GM23338 (cell line): ENCODE measurements around the gene CACNA2D1. TPM values are rescaled to one million over a fixed set of nuclear protein-coding genes. Genes with fewer than 3 reads are reported as not detected.

Experiments
- ATAC-seq: fragments of 200-7000 bp; cut with Tn5 transposase; 3 replicates; pipeline ENCODE4 v1.9.1; 2020
- DNase-seq: peaks from one replicate; pipeline ENCODE4 v3.0.0-alpha.2; 2015; ENCODE audit warnings: low spot score
- H2AFZ ChIP-seq: fragments of 200-600 bp; sonication (generic); 2 replicates; pipeline ENCODE4 v1.8.0; 2016; ENCODE audit warnings: antibody characterized with exemption, mild to moderate bottlenecking, moderate library complexity
- H3F3A ChIP-seq: fragments of 200-600 bp; sonication (generic); replicated peaks from 2 replicates; pipeline ENCODE4 v1.8.0; 2017; ENCODE audit warnings: antibody characterized with exemption, mixed run types, low read depth
- H3K27ac ChIP-seq: fragments of 200-600 bp; sonication (generic); 2 replicates; pipeline ENCODE4 v1.6.1; 2016; ENCODE audit warnings: low read depth
- H3K27me3 ChIP-seq: fragments of 200-600 bp; sonication (generic); 2 replicates; pipeline ENCODE4 v1.8.0; 2016; ENCODE audit warnings: mild to moderate bottlenecking, mixed run types, moderate library complexity; ENCODE audit not compliant: insufficient read depth
- H3K36me3 ChIP-seq: fragments of 200-600 bp; sonication (generic); 2 replicates; pipeline ENCODE4 v1.8.0; 2016; ENCODE audit warnings: mild to moderate bottlenecking; ENCODE audit not compliant: insufficient read depth
- H3K4me1 ChIP-seq: fragments of 200-600 bp; sonication (generic); 2 replicates; pipeline ENCODE4 v1.8.0; 2016; ENCODE audit warnings: mild to moderate bottlenecking, moderate library complexity; ENCODE audit not compliant: insufficient read depth
- H3K4me2 ChIP-seq: fragments of 200-600 bp; sonication (generic); 2 replicates; pipeline ENCODE4 v1.7.1; 2017; ENCODE audit warnings: mixed run types
- H3K4me3 ChIP-seq: fragments of 200-600 bp; sonication (generic); 2 replicates; pipeline ENCODE4 v1.6.1; 2016; ENCODE audit warnings: mixed run types
- H3K79me2 ChIP-seq: fragments of 200-600 bp; sonication (generic); replicated peaks from 2 replicates; pipeline ENCODE4 v1.8.0; 2017; ENCODE audit warnings: mild to moderate bottlenecking; ENCODE audit not compliant: insufficient read depth
- H3K9me2 ChIP-seq: fragments of 200-600 bp; sonication (generic); 2 replicates; pipeline ENCODE4 v1.8.0; 2017; ENCODE audit not compliant: insufficient read depth
- H4K20me1 ChIP-seq: fragments of 200-600 bp; sonication (generic); replicated peaks from 2 replicates; pipeline ENCODE4 v1.8.0; 2017; ENCODE audit warnings: mild to moderate bottlenecking; ENCODE audit not compliant: insufficient read depth
- H3K27ac Mint-ChIP-seq: 2 replicates; pipeline ENCODE4 v1.8.0; 2020; ENCODE audit warnings: inconsistent platforms, mild to moderate bottlenecking, moderate library complexity, mixed read lengths
- H3K27me3 Mint-ChIP-seq: 3 replicates; pipeline ENCODE4 v1.8.0; 2022; ENCODE audit warnings: low read depth, mild to moderate bottlenecking, moderate library complexity, mixed read lengths, inconsistent platforms; ENCODE audit not compliant: insufficient read depth, poor library complexity
- H3K36me3 Mint-ChIP-seq: 3 replicates; pipeline ENCODE4 v1.8.0; 2021; ENCODE audit warnings: low read depth, mild to moderate bottlenecking, inconsistent platforms, moderate library complexity, mixed read lengths
- H3K4me1 Mint-ChIP-seq: 3 replicates; pipeline ENCODE4 v1.8.0; 2020; ENCODE audit warnings: mild to moderate bottlenecking, inconsistent platforms, mixed read lengths
- H3K4me3 Mint-ChIP-seq: 3 replicates; pipeline ENCODE4 v1.8.0; 2021; ENCODE audit warnings: moderate library complexity, mild to moderate bottlenecking, inconsistent platforms, mixed read lengths
- H3K9me3 Mint-ChIP-seq: 3 replicates; pipeline ENCODE4 v1.8.0; 2020; ENCODE audit warnings: moderate library complexity, mild to moderate bottlenecking, inconsistent platforms, mixed read lengths
- CREB1 ChIP-seq: fragments of 250-450 bp; sonication (Bioruptor Pico); IDR thresholded peaks from 2 replicates; pipeline ENCODE4 v1.5.0; 2020; ENCODE audit warnings: low read depth, mild to moderate bottlenecking, moderate library complexity
- ETS1 ChIP-seq: IDR thresholded peaks from 2 replicates; pipeline ENCODE4 v1.6.1; 2016; ENCODE audit warnings: antibody characterized with exemption
- EZH2 ChIP-seq: fragments of 200-600 bp; sonication (generic); IDR thresholded peaks from one replicate; pipeline ENCODE4 v1.8.0; 2017; ENCODE audit warnings: antibody characterized with exemption, mild to moderate bottlenecking, low read depth; ENCODE audit not compliant: unreplicated experiment
- EZH2phosphoT487 ChIP-seq: fragments of 200-600 bp; sonication (generic); IDR thresholded peaks from one replicate; pipeline ENCODE4 v1.8.1; 2018; ENCODE audit warnings: antibody characterized with exemption; ENCODE audit not compliant: unreplicated experiment
- NANOG ChIP-seq: IDR thresholded peaks from 2 replicates; pipeline ENCODE4 v1.6.1; 2016; ENCODE audit warnings: antibody characterized with exemption, borderline replicate concordance
- POLR2AphosphoS5 ChIP-seq: IDR thresholded peaks from 2 replicates; pipeline ENCODE4 v1.6.1; 2016; ENCODE audit warnings: antibody characterized with exemption, low read depth
- REST ChIP-seq: IDR thresholded peaks from one replicate; pipeline ENCODE4 v1.6.1; 2018; ENCODE audit warnings: antibody characterized with exemption; ENCODE audit not compliant: unreplicated experiment
- STAT1 ChIP-seq: IDR thresholded peaks from one replicate; pipeline ENCODE4 v1.6.1; 2016; ENCODE audit warnings: antibody characterized with exemption; ENCODE audit not compliant: unreplicated experiment
- ZNF114 ChIP-seq: fragments of 250-450 bp; sonication (Bioruptor Pico); IDR thresholded peaks from 2 replicates; pipeline ENCODE4 v1.5.0; 2020; ENCODE audit warnings: mild to moderate bottlenecking, moderate library complexity
- ZNF331 ChIP-seq: fragments of 250-450 bp; sonication (Bioruptor Pico); IDR thresholded peaks from 2 replicates; pipeline ENCODE4 v1.5.0; 2020; ENCODE audit warnings: low read depth, mild to moderate bottlenecking, moderate library complexity
- polyA plus RNA-seq: library from polyadenylated mRNA; unstranded; fragments of >200 nt; fragmentation: Nextera tagmentation; extraction: Ambion mirVana; gene quantifications from 2 replicates; pipeline ENCODE4 v1.2.1, GENCODE V29; 2016
- total RNA-seq: library from RNA; depleted of rRNA; stranded (reverse); fragments of >200 nt; shearing (Covaris generic); gene quantifications from 2 replicates; pipeline ENCODE4 v1.2.3, GENCODE V29; 2014

Gene CACNA2D1
- total and polyA plus RNA-seq, 2 experiments from 2014 or later = 7.0 to 20.4 TPM

GRCh38 chr7:82229164-82229563 lies 214.4 kb downstream of the CACNA2D1 start:
- H3F3A ChIP-seq = no peaks in the 10 kb centered on the region
- no peak overlapping the region for H3K4me2 ChIP-seq
- peaks cover 13% of the 10 kb centered on the region for H3K4me1 Mint-ChIP-seq
- no peaks in the 10 kb centered on the region for H3K36me3 Mint-ChIP-seq
- H3K27me3 ChIP-seq = no peaks in the 10 kb centered on the region
- H3K4me3 ChIP-seq = no peak overlapping the region
- no peaks in the 10 kb centered on the region for H3K9me2 ChIP-seq
- no peaks in the 10 kb centered on the region for H3K79me2 ChIP-seq
- no peak overlapping the region for H2AFZ ChIP-seq
- ATAC-seq = no peak
- H3K36me3 ChIP-seq = no peaks in the 10 kb centered on the region
- H3K4me1 ChIP-seq = peaks cover 8% of the 10 kb centered on the region
- H4K20me1 ChIP-seq = no peaks in the 10 kb centered on the region
- no peaks in the 10 kb centered on the region for H3K9me3 Mint-ChIP-seq
- no peak for TF ChIP-seq STAT1
- TF ChIP-seq EZH2 = no peak
- no peak for TF ChIP-seq EZH2phosphoT487
- TF ChIP-seq POLR2AphosphoS5 = no peak
- no peak for TF ChIP-seq ETS1
- no peak for TF ChIP-seq CREB1
- no peak for TF ChIP-seq NANOG
- no peak for TF ChIP-seq REST
- no peak for TF ChIP-seq ZNF331 (CRISPR knock-in tag)
- H3K27ac ChIP-seq = no peak overlapping the region
- no peak for DNase-seq
- H3K27ac Mint-ChIP-seq = no peak overlapping the region
- no peak overlapping the region for H3K4me3 Mint-ChIP-seq
- H3K27me3 Mint-ChIP-seq = peaks cover 1% of the 10 kb centered on the region

GRCh38 chr7:82226191-82226590 lies 217.4 kb downstream of the CACNA2D1 start:
- Histone ChIP-seq H3K9me2 (no peaks in the 10 kb centered on the region), H3K27me3 (no peaks in the 10 kb centered on the region), H2AFZ (no peak overlapping the region), H3K4me3 (no peak overlapping the region), H3K27ac (no peak overlapping the region), H3K4me1 (peaks cover 8% of the 10 kb centered on the region), H4K20me1 (no peaks in the 10 kb centered on the region), H3K36me3 (no peaks in the 10 kb centered on the region), H3K79me2 (no peaks in the 10 kb centered on the region), H3F3A (no peaks in the 10 kb centered on the region), H3K4me2 (no peak overlapping the region)
- no peaks in the 10 kb centered on the region for H3K9me3 Mint-ChIP-seq
- DNase-seq = no peak
- H3K4me1 Mint-ChIP-seq = peaks cover 10% of the 10 kb centered on the region
- H3K27ac Mint-ChIP-seq = no peak overlapping the region
- H3K27me3 Mint-ChIP-seq = peaks cover 3% of the 10 kb centered on the region
- H3K36me3 Mint-ChIP-seq = no peaks in the 10 kb centered on the region
- H3K4me3 Mint-ChIP-seq = no peak overlapping the region
- no peak for ATAC-seq
- TF ChIP-seq ETS1 (no peak), REST (no peak), EZH2phosphoT487 (no peak), ZNF114 (no peak), CREB1 (no peak), STAT1 (no peak), EZH2 (no peak), NANOG (no peak)
